ENCODE data around the gene ULBP2.

DNA sequence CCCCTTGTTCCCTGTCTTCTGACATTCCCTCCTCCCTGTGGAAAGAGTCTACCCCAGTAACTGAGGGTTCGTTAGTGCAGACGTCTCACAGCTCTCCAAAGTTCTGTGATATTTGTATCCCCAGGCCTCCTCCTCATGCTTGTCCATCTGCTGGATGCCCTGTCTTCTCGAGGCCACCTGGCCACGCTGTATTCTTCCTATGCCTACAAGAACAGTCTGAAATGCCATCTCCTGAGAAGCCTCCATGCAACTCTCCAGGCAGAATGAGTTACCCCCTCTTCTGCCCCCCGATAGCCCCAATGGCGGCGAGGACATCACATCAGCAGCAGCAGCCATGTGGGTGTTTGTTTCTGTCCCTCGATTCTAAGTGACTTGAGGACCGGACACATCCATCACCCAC is 9.3 kb downstream of the ULBP2 start:
- TF ChIP-seq CTCF (conservative IDR thresholded peaks at IDR 0.05; ENCODE audit: low read length), result no peak
- no peak for TF ChIP-seq EZH2phosphoT487 (IDR thresholded peaks at IDR 0.05; ENCODE audit: borderline replicate concordance, low read depth, low read length)
